ENCODE measurements around the gene MAD1L1. TPM values are rescaled to one million over a fixed set of nuclear protein-coding genes. Genes with fewer than 3 reads are reported as not detected.
A peak's percentile ranks its signal among the peaks of the same experiment; 100 is the strongest.

MAD1L1 gene
- total and polyA plus RNA-seq, 3 experiments from 2014 or later, result 43.6 to 185 (median 47.3) TPM

GRCh38 chr7:2092279-2092678 is 140.5 kb downstream of the MAD1L1 start:
- Mint-ChIP-seq H3K9me3 (no peaks in the 10 kb centered on the region), H3K4me1 (peaks cover 5 to 8% (median 7%) of the 10 kb centered on the region in 3 donors), H3K27me3 (no peaks in the 10 kb centered on the region), H3K36me3 (peaks cover 0 to 12% (median 8%) of the 10 kb centered on the region in 3 donors), H3K4me3 (no peak overlapping the region), H3K27ac (peak overlapping the region in 1 of 8 donors; percentile 85)
- ChIA-PET POLR2A (no interaction called here), CTCF (no interaction called here)
- H3K4me3 ChIP-seq (ENCODE audit: low read length), result no peak overlapping the region
- DNase-seq, result no peak
- no peaks in the 10 kb centered on the region for H3K27me3 ChIP-seq (ENCODE audit: insufficient read depth, low read length, poor library complexity, severe bottlenecking)
- no peak overlapping the region for H3K27ac ChIP-seq (ENCODE audit: low read depth, low read length)
- no peaks in the 10 kb centered on the region for H3K9me3 ChIP-seq (ENCODE audit: low read length)
- H3K4me1 ChIP-seq (ENCODE audit: insufficient read depth, low read length), result peaks cover 3% of the 10 kb centered on the region
- no peaks in the 10 kb centered on the region for H3K36me3 ChIP-seq (ENCODE audit: insufficient read depth, low read length)

GRCh38 chr7:2090526-2091520 is 141.9 kb downstream of the MAD1L1 start:
- Histone ChIP-seq H3K27ac (ENCODE audit: low read depth, low read length) (no peak overlapping the region), H3K36me3 (ENCODE audit: insufficient read depth, low read length) (no peaks in the 10 kb centered on the region), H3K9me3 (ENCODE audit: low read length) (no peaks in the 10 kb centered on the region), H3K27me3 (ENCODE audit: insufficient read depth, low read length, poor library complexity, severe bottlenecking) (no peaks in the 10 kb centered on the region), H3K4me1 (ENCODE audit: insufficient read depth, low read length) (no peaks in the 10 kb centered on the region), H3K4me3 (ENCODE audit: low read length) (no peak overlapping the region)
- H3K4me1 Mint-ChIP-seq, result peaks cover 5 to 8% (median 7%) of the 10 kb centered on the region in 3 donors
- peaks cover 0 to 12% (median 8%) of the 10 kb centered on the region in 3 donors for H3K36me3 Mint-ChIP-seq
- H3K27me3 Mint-ChIP-seq, result no peaks in the 10 kb centered on the region
- ChIA-PET CTCF (no interaction called here), POLR2A (no interaction called here)
- H3K9me3 Mint-ChIP-seq, result no peaks in the 10 kb centered on the region
- no peak for DNase-seq
- no peak overlapping the region for H3K27ac Mint-ChIP-seq
- H3K4me3 Mint-ChIP-seq, result no peak overlapping the region

GRCh38 chr7:2088801-2089200 is 143.9 kb downstream of the MAD1L1 start:
- no peaks in the 10 kb centered on the region for H3K9me3 Mint-ChIP-seq
- no peak overlapping the region for H3K4me3 Mint-ChIP-seq
- peaks cover 9% of the 10 kb centered on the region for H3K4me1 ChIP-seq (ENCODE audit: insufficient read depth, low read length)
- H3K4me1 Mint-ChIP-seq, result peaks cover 17 to 20% (median 19%) of the 10 kb centered on the region in 3 donors
- H3K36me3 Mint-ChIP-seq, result peaks cover 0 to 15% (median 11%) of the 10 kb centered on the region in 3 donors
- no peak for DNase-seq
- H3K4me3 ChIP-seq (ENCODE audit: low read length), result no peak overlapping the region
- CTCF ChIA-PET, result no interaction called here
- no peak overlapping the region for H3K27ac Mint-ChIP-seq
- no peaks in the 10 kb centered on the region for H3K9me3 ChIP-seq (ENCODE audit: low read length)
- H3K27me3 ChIP-seq (ENCODE audit: insufficient read depth, low read length, poor library complexity, severe bottlenecking), result no peaks in the 10 kb centered on the region
- POLR2A ChIA-PET, result no interaction called here
- H3K36me3 ChIP-seq (ENCODE audit: insufficient read depth, low read length), result no peaks in the 10 kb centered on the region
- H3K27ac ChIP-seq (ENCODE audit: low read depth, low read length), result no peak overlapping the region
- no peaks in the 10 kb centered on the region for H3K27me3 Mint-ChIP-seq

GRCh38 chr7:2087744-2088143 is 145.0 kb downstream of the MAD1L1 start:
- CTCF ChIA-PET, result no interaction called here
- Mint-ChIP-seq H3K9me3 (no peaks in the 10 kb centered on the region), H3K27ac (peak overlapping the region in 2 of 8 donors; percentile 12 to 17), H3K27me3 (no peaks in the 10 kb centered on the region), H3K4me3 (no peak overlapping the region), H3K4me1 (peaks cover 17 to 21% (median 19%) of the 10 kb centered on the region in 3 donors), H3K36me3 (peaks cover 0 to 15% (median 9%) of the 10 kb centered on the region in 3 donors)
- Histone ChIP-seq H3K27me3 (ENCODE audit: insufficient read depth, low read length, poor library complexity, severe bottlenecking) (no peaks in the 10 kb centered on the region), H3K36me3 (ENCODE audit: insufficient read depth, low read length) (no peaks in the 10 kb centered on the region), H3K4me1 (ENCODE audit: insufficient read depth, low read length) (peaks cover 11% of the 10 kb centered on the region), H3K9me3 (ENCODE audit: low read length) (no peaks in the 10 kb centered on the region), H3K27ac (ENCODE audit: low read depth, low read length) (no peak overlapping the region), H3K4me3 (ENCODE audit: low read length) (no peak overlapping the region)
- DNase-seq, result no peak
- POLR2A ChIA-PET, result no interaction called here

- no peaks in the 10 kb centered on the region for H3K27me3 Mint-ChIP-seq
- H3K27ac ChIP-seq (ENCODE audit: low read depth, low read length), result no peak overlapping the region
- no peaks in the 10 kb centered on the region for H3K9me3 Mint-ChIP-seq
- no peaks in the 10 kb centered on the region for H3K36me3 ChIP-seq (ENCODE audit: insufficient read depth, low read length)
- no peaks in the 10 kb centered on the region for H3K27me3 ChIP-seq (ENCODE audit: insufficient read depth, low read length, poor library complexity, severe bottlenecking)
- no peaks in the 10 kb centered on the region for H3K9me3 ChIP-seq (ENCODE audit: low read length)
- CTCF ChIA-PET, result no interaction called here
- H3K27ac Mint-ChIP-seq, result no peak overlapping the region
- no peak overlapping the region for H3K4me3 ChIP-seq (ENCODE audit: low read length)
- H3K36me3 Mint-ChIP-seq, result peaks cover 0 to 12% (median 5%) of the 10 kb centered on the region in 3 donors
- no peak for DNase-seq
- H3K4me1 Mint-ChIP-seq, result peaks cover 16 to 19% (median 17%) of the 10 kb centered on the region in 3 donors
- H3K4me3 Mint-ChIP-seq, result no peak overlapping the region
- H3K4me1 ChIP-seq (ENCODE audit: insufficient read depth, low read length), result peaks cover 11% of the 10 kb centered on the region
- POLR2A ChIA-PET, result no interaction called here
Measured at GRCh38 chr7:2086229-2086628, 146.5 kb downstream of the MAD1L1 start.

- H3K4me1 Mint-ChIP-seq, result peaks cover 16 to 19% (median 17%) of the 10 kb centered on the region in 3 donors
- Histone ChIP-seq H3K27ac (ENCODE audit: low read depth, low read length) (no peak overlapping the region), H3K9me3 (ENCODE audit: low read length) (no peaks in the 10 kb centered on the region), H3K36me3 (ENCODE audit: insufficient read depth, low read length) (no peaks in the 10 kb centered on the region), H3K27me3 (ENCODE audit: insufficient read depth, low read length, poor library complexity, severe bottlenecking) (no peaks in the 10 kb centered on the region), H3K4me3 (ENCODE audit: low read length) (no peak overlapping the region), H3K4me1 (ENCODE audit: insufficient read depth, low read length) (peaks cover 11% of the 10 kb centered on the region)
- no peaks in the 10 kb centered on the region for H3K27me3 Mint-ChIP-seq
- no peak overlapping the region for H3K4me3 Mint-ChIP-seq
- H3K36me3 Mint-ChIP-seq, result peaks cover 0 to 8% (median 5%) of the 10 kb centered on the region in 3 donors
- no peaks in the 10 kb centered on the region for H3K9me3 Mint-ChIP-seq
- no peak overlapping the region for H3K27ac Mint-ChIP-seq
- POLR2A ChIA-PET, result no interaction called here
- CTCF ChIA-PET, result no interaction called here
- no peak for DNase-seq
Measured at GRCh38 chr7:2085804-2086203, 146.9 kb downstream of the MAD1L1 start.

- H3K27ac ChIP-seq (ENCODE audit: low read depth, low read length), result no peak overlapping the region
- H3K9me3 Mint-ChIP-seq, result no peaks in the 10 kb centered on the region
- H3K27ac Mint-ChIP-seq, result peak overlapping the region in 6 of 8 donors; percentile 48 to 86 (median 72)
- peaks cover 11% of the 10 kb centered on the region for H3K4me1 ChIP-seq (ENCODE audit: insufficient read depth, low read length)
- CTCF ChIA-PET, result no interaction called here
- peak overlapping the region in 4 of 7 donors; percentile 16 to 32 (median 21) for H3K4me3 Mint-ChIP-seq
- DNase-seq, result peak in 2 of 5 donors; percentile 25 to 72
- H3K27me3 Mint-ChIP-seq, result no peaks in the 10 kb centered on the region
- H3K4me3 ChIP-seq (ENCODE audit: low read length), result no peak overlapping the region
- peaks cover 0 to 8% (median 5%) of the 10 kb centered on the region in 3 donors for H3K36me3 Mint-ChIP-seq
- H3K27me3 ChIP-seq (ENCODE audit: insufficient read depth, low read length, poor library complexity, severe bottlenecking), result no peaks in the 10 kb centered on the region
- H3K9me3 ChIP-seq (ENCODE audit: low read length), result no peaks in the 10 kb centered on the region
- POLR2A ChIA-PET, result no interaction called here
- H3K36me3 ChIP-seq (ENCODE audit: insufficient read depth, low read length), result no peaks in the 10 kb centered on the region
- peaks cover 16 to 19% (median 17%) of the 10 kb centered on the region in 3 donors for H3K4me1 Mint-ChIP-seq
Measured at GRCh38 chr7:2084781-2085505, 147.8 kb downstream of the MAD1L1 start.

GRCh38 chr7:2084331-2084730 is 148.4 kb downstream of the MAD1L1 start:
- Mint-ChIP-seq H3K4me1 (peaks cover 16 to 19% (median 17%) of the 10 kb centered on the region in 3 donors), H3K9me3 (no peaks in the 10 kb centered on the region), H3K4me3 (peak overlapping the region in 3 of 7 donors; percentile 5 to 32 (median 16)), H3K27me3 (no peaks in the 10 kb centered on the region), H3K27ac (peak overlapping the region in 6 of 8 donors; percentile 23 to 86 (median 51)), H3K36me3 (peaks cover 0 to 11% (median 5%) of the 10 kb centered on the region in 3 donors)
- Histone ChIP-seq H3K36me3 (ENCODE audit: insufficient read depth, low read length) (no peaks in the 10 kb centered on the region), H3K27me3 (ENCODE audit: insufficient read depth, low read length, poor library complexity, severe bottlenecking) (no peaks in the 10 kb centered on the region), H3K9me3 (ENCODE audit: low read length) (no peaks in the 10 kb centered on the region), H3K4me3 (ENCODE audit: low read length) (no peak overlapping the region), H3K4me1 (ENCODE audit: insufficient read depth, low read length) (peaks cover 11% of the 10 kb centered on the region), H3K27ac (ENCODE audit: low read depth, low read length) (no peak overlapping the region)
- peak in 1 of 5 donors; percentile 14 for DNase-seq
- CTCF ChIA-PET, result no interaction called here
- POLR2A ChIA-PET, result no interaction called here
